GM12872 (cell line): ENCODE results near the gene ACTL6B.

Source experiments
- TF ChIP-seq, protein P1 (sequence below): IDR thresholded peaks from 3 replicates; pipeline ENCODE4 v1.5.1; 2011; ENCODE audit warnings: low read depth, mild to moderate bottlenecking, low read length, moderate library complexity; ENCODE audit not compliant: insufficient read depth

Gene ACTL6B

GRCh38 chr7:100621554-100621953, 34.7 kb downstream of the ACTL6B start:
- TF ChIP-seq, protein P1, sequence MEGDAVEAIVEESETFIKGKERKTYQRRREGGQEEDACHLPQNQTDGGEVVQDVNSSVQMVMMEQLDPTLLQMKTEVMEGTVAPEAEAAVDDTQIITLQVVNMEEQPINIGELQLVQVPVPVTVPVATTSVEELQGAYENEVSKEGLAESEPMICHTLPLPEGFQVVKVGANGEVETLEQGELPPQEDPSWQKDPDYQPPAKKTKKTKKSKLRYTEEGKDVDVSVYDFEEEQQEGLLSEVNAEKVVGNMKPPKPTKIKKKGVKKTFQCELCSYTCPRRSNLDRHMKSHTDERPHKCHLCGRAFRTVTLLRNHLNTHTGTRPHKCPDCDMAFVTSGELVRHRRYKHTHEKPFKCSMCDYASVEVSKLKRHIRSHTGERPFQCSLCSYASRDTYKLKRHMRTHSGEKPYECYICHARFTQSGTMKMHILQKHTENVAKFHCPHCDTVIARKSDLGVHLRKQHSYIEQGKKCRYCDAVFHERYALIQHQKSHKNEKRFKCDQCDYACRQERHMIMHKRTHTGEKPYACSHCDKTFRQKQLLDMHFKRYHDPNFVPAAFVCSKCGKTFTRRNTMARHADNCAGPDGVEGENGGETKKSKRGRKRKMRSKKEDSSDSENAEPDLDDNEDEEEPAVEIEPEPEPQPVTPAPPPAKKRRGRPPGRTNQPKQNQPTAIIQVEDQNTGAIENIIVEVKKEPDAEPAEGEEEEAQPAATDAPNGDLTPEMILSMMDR = no peak

DNA sequence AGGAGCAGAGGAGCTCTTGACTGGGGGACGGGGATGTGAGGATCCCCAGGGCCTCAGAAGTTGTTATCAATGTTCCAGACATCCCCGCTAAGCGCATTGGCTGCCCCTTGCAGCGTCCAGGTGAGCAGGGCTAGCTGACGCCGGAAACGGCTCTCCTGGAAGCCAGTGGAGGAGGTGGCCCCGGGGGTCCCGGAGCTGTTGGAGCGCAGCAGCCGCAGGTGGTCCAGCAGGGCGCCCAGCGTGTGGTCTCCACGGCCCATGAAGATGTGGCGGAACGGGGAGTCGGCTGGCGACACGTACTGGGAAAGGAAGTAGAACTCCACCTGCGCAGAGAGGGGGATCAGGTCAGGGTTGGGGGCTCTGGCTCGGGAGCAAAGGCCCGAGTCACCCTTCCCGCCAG, 35.4 kb downstream of the ACTL6B start:
- TF ChIP-seq, protein P1 = no peak

DNA sequence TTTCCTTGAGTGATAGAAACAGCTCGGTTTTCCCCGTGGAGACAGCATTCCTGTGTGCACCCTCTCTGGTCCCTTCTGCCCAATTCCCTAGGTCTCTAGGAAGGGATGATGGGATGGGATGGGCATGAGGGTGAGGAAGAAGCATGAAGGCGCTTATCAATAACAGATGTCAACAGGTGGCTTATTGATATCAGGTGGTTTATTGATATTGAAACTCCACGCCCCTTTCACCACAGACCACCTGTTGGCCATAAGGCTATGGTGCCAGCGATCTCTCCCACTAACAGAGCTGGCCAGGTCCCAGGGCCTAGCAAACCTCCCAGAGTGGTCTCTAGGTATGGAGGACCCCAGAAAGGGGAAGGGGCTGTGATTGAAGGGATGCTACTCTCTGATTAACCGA, 36.0 kb downstream of the ACTL6B start:
- TF ChIP-seq, protein P1 = no peak

DNA sequence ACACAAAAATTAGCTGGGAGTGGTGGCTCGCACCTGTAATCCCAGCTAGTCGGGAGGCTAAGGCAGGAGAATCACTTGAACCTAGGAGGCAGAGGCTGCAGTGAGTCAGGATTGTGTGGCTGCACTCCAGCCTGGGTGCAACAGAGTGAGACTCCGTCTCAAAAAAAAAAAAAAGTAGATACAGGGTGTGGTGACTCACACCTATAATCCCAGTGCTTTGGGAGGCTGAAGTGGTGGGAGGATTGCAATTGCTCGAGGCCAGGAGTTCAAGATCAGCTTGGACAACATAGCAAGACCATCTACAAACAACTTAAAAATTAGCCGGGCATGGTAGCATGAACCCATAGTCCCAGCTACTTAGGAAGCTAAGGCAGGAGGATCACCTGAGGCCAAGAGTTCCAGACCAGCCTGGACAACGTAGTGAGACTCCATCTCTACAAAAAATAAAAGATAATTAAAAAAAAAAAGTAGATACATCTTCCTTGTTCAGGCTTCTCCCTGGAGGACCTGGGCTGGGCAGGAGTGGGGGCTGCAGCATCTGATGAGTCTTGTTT, 41.9 kb downstream of the ACTL6B start:
- TF ChIP-seq, protein P1 = no peak

DNA sequence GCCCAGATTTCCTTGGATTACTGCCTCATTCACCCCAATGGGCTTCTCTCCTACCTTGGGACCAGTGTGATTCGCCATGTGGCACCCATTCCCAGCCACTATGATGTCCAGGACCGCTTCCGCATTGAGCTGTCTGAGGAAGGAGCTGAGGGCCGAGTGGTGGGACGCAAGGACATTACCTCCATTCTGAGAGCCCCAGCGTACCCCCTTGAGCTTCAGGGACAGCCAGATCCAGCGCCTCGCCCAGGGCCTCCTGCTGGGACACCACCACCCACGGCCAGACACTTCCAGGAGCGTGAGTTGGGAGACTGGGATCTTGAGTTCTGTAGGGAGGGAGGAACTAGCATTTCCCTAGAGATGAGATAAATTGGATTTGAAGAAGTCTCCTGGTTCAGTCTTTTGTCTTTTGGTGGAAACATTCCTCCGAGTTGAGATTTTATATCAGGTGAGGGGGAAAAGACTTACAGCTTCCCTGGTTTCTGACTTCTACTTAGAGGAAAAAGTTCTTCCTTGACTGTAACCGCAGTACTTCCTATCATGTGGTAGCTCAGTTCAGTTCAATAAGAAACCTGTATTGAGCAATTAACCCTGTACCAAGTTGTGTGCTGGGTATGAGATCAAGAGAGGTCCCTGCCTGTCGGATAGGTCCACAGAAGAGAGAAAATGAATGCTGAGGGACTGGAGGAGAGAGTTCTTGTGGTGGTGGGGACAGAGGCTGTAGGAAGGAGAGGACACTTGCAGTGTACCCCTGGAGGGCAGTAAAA, 42.7 kb downstream of the ACTL6B start:
- TF ChIP-seq, protein P1 = no peak

DNA sequence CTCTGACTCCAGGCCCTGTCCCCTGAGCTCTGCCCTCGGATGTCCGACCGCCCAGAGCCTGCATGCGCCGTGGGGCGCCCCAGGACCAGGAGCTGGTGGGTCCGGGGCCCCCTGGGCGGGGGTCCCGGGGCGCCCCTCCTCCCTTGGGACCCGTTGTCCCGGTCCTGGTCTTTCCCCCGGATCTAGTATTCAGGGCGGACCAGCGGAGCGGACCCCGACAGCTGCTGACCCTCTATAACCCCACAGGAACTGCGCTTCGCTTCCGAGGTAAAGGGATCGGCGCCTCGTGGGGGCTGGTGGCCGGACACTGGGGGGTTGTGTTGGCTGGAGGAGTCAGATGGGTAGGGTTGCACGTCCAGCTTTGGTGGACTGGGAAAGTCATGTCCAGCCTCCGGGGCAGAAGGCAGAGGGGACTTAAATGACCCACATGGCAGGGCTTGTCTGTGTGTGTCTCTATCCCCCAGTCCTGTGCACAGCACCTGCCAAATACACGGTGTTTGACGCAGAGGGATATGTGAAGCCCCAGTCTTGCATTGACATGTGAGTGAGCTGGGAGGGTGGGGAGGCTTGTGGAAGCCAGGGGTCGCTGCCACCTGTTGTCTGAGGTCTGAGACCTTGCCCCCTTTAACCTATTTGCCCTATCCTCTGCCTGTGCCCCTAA, 43.4 kb downstream of the ACTL6B start:
- TF ChIP-seq, protein P1 = peak; percentile 32; the same call in 2 of the 3 replicates

DNA sequence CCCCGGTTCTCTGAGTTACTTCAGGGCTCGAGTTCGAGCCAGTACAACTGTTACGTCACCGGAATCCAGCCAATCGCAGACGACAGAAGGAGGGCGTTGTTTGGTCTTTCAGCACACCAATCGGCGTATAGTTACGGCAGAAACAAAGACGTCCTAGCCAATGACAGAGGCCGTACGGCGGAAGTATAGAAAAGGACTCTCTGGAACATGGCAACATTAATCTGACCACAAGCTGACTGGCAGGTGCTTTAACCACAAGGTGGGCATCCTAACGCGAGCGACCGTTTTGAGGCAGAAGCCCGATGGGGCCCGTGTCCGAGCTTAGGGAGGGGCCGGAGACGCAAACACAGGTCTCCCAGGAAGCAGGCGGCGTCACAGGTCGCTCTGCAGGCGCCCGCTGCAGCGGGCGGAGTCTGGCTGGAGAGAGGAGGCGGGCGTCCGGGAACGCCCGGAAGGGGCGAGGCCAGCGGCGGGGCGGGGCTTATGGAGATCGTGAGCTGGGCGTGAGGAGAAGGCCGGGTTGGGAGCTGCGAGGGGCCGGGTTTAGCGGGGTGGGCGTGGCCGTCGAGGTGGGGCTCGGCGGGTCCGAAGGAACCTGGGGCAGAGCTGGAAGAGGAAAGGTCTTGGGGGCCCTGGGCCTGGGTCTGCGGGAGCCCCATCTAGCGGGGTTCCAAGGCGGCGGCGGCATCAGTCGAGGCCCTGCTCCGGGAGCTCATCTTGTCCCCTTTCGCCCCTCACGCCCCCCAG, 44.1 kb downstream of the ACTL6B start, which contains the start of gene MOSPD3:
MOSPD3 (plus strand) TSS at position 558 of the 747 bp plus-strand sequence. CDS start 252 bp downstream, outside the sequence.
- TF ChIP-seq, protein P1 = no peak
